A673 (cell line): Measurements from ENCODE around the gene MTFR1L. TPM values are rescaled to one million over a fixed set of nuclear protein-coding genes. Genes with fewer than 3 reads are reported as not detected.

Experiments
- BruUV-seq: library from RNA; stranded (reverse); fragments of 400-500 nt; replicated peaks from 2 replicates; lab custom pipeline; 2021; lab: Mats Ljungman, UMichigan
- CTCF ChIA-PET: fragments of 300-600 bp; sonication (Branson Sonifier 250); formaldehyde crosslinking; loops from one replicate; lab custom pipeline; 2022; ENCODE audit warnings: antibody characterized with exemption; lab: Charles Lee
- POLR2A ChIA-PET: fragments of 300-600 bp; sonication (Branson Sonifier 250); formaldehyde crosslinking; loops from one replicate; lab custom pipeline; 2022; ENCODE audit warnings: antibody characterized with exemption; ENCODE audit not compliant: low non-redundant PET; lab: Charles Lee
- DNase-seq: peaks from one replicate; pipeline ENCODE4 v3.0.0-alpha.2; 2015; ENCODE audit warnings: low spot score
- H3K27ac ChIP-seq: fragments of 200-600 bp; sonication (generic); 2 replicates; pipeline ENCODE4 v1.5.1; 2016; ENCODE audit warnings: mixed run types, low read depth, mild to moderate bottlenecking, mixed read lengths, antibody characterized with exemption, low read length; ENCODE audit not compliant: poor library complexity, severe bottlenecking
- H3K27me3 ChIP-seq: fragments of 200-600 bp; sonication (generic); replicated peaks from 2 replicates; pipeline ENCODE4 v1.6.1; 2017; ENCODE audit warnings: mixed run types, low read depth, mild to moderate bottlenecking, mixed read lengths, antibody characterized with exemption, low read length; ENCODE audit not compliant: insufficient read depth, poor library complexity
- H3K36me3 ChIP-seq: fragments of 200-600 bp; sonication (generic); 2 replicates; pipeline ENCODE4 v1.6.1; 2016; ENCODE audit warnings: mixed run types, mild to moderate bottlenecking, mixed read lengths, antibody characterized with exemption, low read length; ENCODE audit not compliant: insufficient read depth, poor library complexity, severe bottlenecking
- H3K4me1 ChIP-seq: fragments of 200-600 bp; sonication (generic); 2 replicates; pipeline ENCODE4 v1.6.1; 2017; ENCODE audit warnings: mixed run types, mild to moderate bottlenecking, mixed read lengths, antibody characterized with exemption, low read length; ENCODE audit not compliant: insufficient read depth, poor library complexity, severe bottlenecking
- H3K4me3 ChIP-seq: fragments of 200-600 bp; sonication (generic); 2 replicates; pipeline ENCODE4 v1.5.1; 2016; ENCODE audit warnings: low read depth, mixed run types, mild to moderate bottlenecking, mixed read lengths, low read length; ENCODE audit not compliant: poor library complexity, severe bottlenecking
- H3K9me3 ChIP-seq: fragments of 200-600 bp; sonication (generic); 2 replicates; pipeline ENCODE4 v1.6.1; 2016; ENCODE audit warnings: mixed run types, low read depth, mild to moderate bottlenecking, mixed read lengths, antibody characterized with exemption, low read length; ENCODE audit not compliant: poor library complexity, severe bottlenecking
- CTCF ChIP-seq: fragments of 300-800, 200-600 bp; sonication (generic); conservative IDR thresholded peaks from 2 replicates; pipeline ENCODE4 v1.5.1; 2017; ENCODE audit warnings: low read depth, mild to moderate bottlenecking, antibody characterized with exemption, low read length, moderate library complexity, mixed read lengths
- EZH2 ChIP-seq: fragments of 200-600 bp; sonication (generic); IDR thresholded peaks from 2 replicates; pipeline ENCODE4 v1.6.1; 2017; ENCODE audit warnings: borderline replicate concordance, low read depth, mild to moderate bottlenecking, mixed read lengths, antibody characterized with exemption, low read length; ENCODE audit not compliant: poor library complexity, severe bottlenecking
- intact Hi-C: fragments of 100-400 bp; cut with micrococcal nuclease; formaldehyde crosslinking; loops from one replicate; pipeline ENCODE4 v1.10.0; 2022; ENCODE audit not compliant: unreplicated experiment
- total RNA-seq: library from RNA; stranded (reverse); gene quantifications from 2 replicates; pipeline ENCODE4 v1.2.3, GENCODE V29; 2021

The MTFR1L gene
- total RNA-seq, 1 experiment from 2014 or later: 45.0 TPM

GRCh38 chr1:25825605-25826004, 5.9 kb downstream of the MTFR1L start:
- Histone ChIP-seq H3K4me1 (no peaks in the 10 kb centered on the region), H3K9me3 (no peaks in the 10 kb centered on the region), H3K27me3 (no peaks in the 10 kb centered on the region), H3K4me3 (no peak overlapping the region), H3K27ac (no peak overlapping the region), H3K36me3 (peaks cover 38% of the 10 kb centered on the region)
- no peak for TF ChIP-seq CTCF
- no peak for TF ChIP-seq EZH2
- ChIA-PET CTCF (no interaction called here), POLR2A (no interaction called here)
- intact Hi-C loops: no loop called here
- DNase-seq: no peak
- BruUV-seq: no TSS peak

- H3K36me3 ChIP-seq: peaks cover 47% of the 10 kb centered on the region
- CTCF ChIA-PET: no interaction called here
These were observed 6.8 kb downstream of the MTFR1L start for GRCh38 chr1:25826571-25826970.

GRCh38 chr1:25828491-25828890, 8.7 kb downstream of the MTFR1L start:
- Histone ChIP-seq H3K9me3 (no peaks in the 10 kb centered on the region), H3K36me3 (peaks cover 67% of the 10 kb centered on the region), H3K27ac (no peak overlapping the region), H3K4me1 (peaks cover 7% of the 10 kb centered on the region), H3K4me3 (no peak overlapping the region), H3K27me3 (no peaks in the 10 kb centered on the region)
- CTCF ChIA-PET: no interaction called here
- POLR2A ChIA-PET: no interaction called here
- TF ChIP-seq CTCF (no peak), EZH2 (no peak)
- BruUV-seq: no TSS peak
- intact Hi-C loops: no loop called here
- DNase-seq: no peak

More at GRCh38 chr1:25826571-25826970, 6.8 kb downstream of the MTFR1L start:
- H3K4me3 ChIP-seq: no peak overlapping the region
- TF ChIP-seq CTCF (no peak), EZH2 (no peak)
- POLR2A ChIA-PET: no interaction called here
- H3K4me1 ChIP-seq: no peaks in the 10 kb centered on the region
- DNase-seq: no peak
- H3K27ac ChIP-seq: no peak overlapping the region
- no peaks in the 10 kb centered on the region for H3K27me3 ChIP-seq
- no peaks in the 10 kb centered on the region for H3K9me3 ChIP-seq
- intact Hi-C loops: no loop called here
- no TSS peak for BruUV-seq
